HepG2 (cell line): ENCODE measurements around the gene PALM. TPM values are rescaled to one million over a fixed set of nuclear protein-coding genes. Genes with fewer than 3 reads are reported as not detected.

Experiments used
- ARHGAP35 ChIP-seq: sonication (generic); formaldehyde crosslinking; IDR thresholded peaks from 2 replicates; pipeline ENCODE4 v1.9.0; 2022; ENCODE audit warnings: mild to moderate bottlenecking, inconsistent platforms, moderate library complexity, missing genetic modification reagents, borderline replicate concordance
- BRCA1 ChIP-seq: sonication (generic); formaldehyde crosslinking; IDR thresholded peaks from 2 replicates; pipeline ENCODE4 v1.4.0; 2020; ENCODE audit warnings: missing genetic modification reagents
- FOXP1 ChIP-seq, 2 experiments: fragments of 450-650 bp in 1 of 2; IDR thresholded peaks; 2 replicates each; pipeline ENCODE4 v1.6.1; 2017 to 2018; ENCODE audit warnings: antibody characterized with exemption in 1 of 2
- GATAD2A ChIP-seq: IDR thresholded peaks from 2 replicates; pipeline ENCODE4 v1.6.1; 2016
- GMEB1 ChIP-seq: sonication (generic); formaldehyde crosslinking; IDR thresholded peaks from 2 replicates; pipeline ENCODE4 v1.5.1; 2020; ENCODE audit warnings: missing genetic modification reagents, mild to moderate bottlenecking, borderline replicate concordance
- HES4 ChIP-seq: sonication (generic); formaldehyde crosslinking; IDR thresholded peaks from 2 replicates; pipeline ENCODE4 v1.9.0; 2021; ENCODE audit warnings: mild to moderate bottlenecking, missing genetic modification reagents, borderline replicate concordance
- HNRNPH1 ChIP-seq: fragments of 200-400 bp; formaldehyde crosslinking; optimal IDR thresholded peaks from 2 replicates; pipeline ENCODE3; 2017; ENCODE audit warnings: mild to moderate bottlenecking, low read depth, low read length
- IRF2 ChIP-seq: IDR thresholded peaks from 2 replicates; pipeline ENCODE4 v1.6.1; 2018; ENCODE audit warnings: missing genetic modification reagents, missing compliant biosample characterization
- MBD4 ChIP-seq: IDR thresholded peaks from 2 replicates; pipeline ENCODE4 v1.6.1; 2012; ENCODE audit warnings: low read length, inconsistent platforms, borderline replicate concordance
- MBNL3 ChIP-seq: fragments of 250-450 bp; sonication (Bioruptor Pico); conservative IDR thresholded peaks from 2 replicates; pipeline ENCODE4 v1.8.0; 2022; ENCODE audit warnings: mild to moderate bottlenecking, inconsistent platforms
- MXD4 ChIP-seq: IDR thresholded peaks from 2 replicates; pipeline ENCODE4 v1.6.1; 2016; ENCODE audit warnings: mild to moderate bottlenecking, missing biosample characterization, missing genetic modification reagents
- NFE2L2 ChIP-seq: fragments of 150-350 bp; IDR thresholded peaks from 2 replicates; pipeline ENCODE4 v1.6.1; 2014; ENCODE audit warnings: low read length
- NFIC ChIP-seq: IDR thresholded peaks from 2 replicates; pipeline ENCODE4 v1.6.1; 2012; ENCODE audit warnings: mild to moderate bottlenecking, low read length, inconsistent platforms
- PCBP1 ChIP-seq: fragments of 200-400 bp; formaldehyde crosslinking; IDR thresholded peaks from 2 replicates; pipeline ENCODE4 v1.6.1; 2017; ENCODE audit warnings: mild to moderate bottlenecking, low read depth, low read length, borderline replicate concordance
- PCBP2 ChIP-seq: fragments of 200-400 bp; formaldehyde crosslinking; optimal IDR thresholded peaks from 2 replicates; pipeline ENCODE3; 2018; ENCODE audit warnings: low read length, low read depth; ENCODE audit not compliant: poor library complexity, severe bottlenecking
- PHF20 ChIP-seq: sonication (generic); formaldehyde crosslinking; IDR thresholded peaks from 2 replicates; pipeline ENCODE4 v1.5.0; 2020; ENCODE audit warnings: mild to moderate bottlenecking, missing genetic modification reagents
- PHF5A ChIP-seq: IDR thresholded peaks from one replicate; pipeline ENCODE4 v1.6.1; 2018; ENCODE audit warnings: low read depth, missing genetic modification reagents; ENCODE audit not compliant: unreplicated experiment
- RCOR2 ChIP-seq: IDR thresholded peaks from 2 replicates; pipeline ENCODE4 v1.6.1; 2016; ENCODE audit warnings: missing biosample characterization, missing genetic modification reagents
- SP4 ChIP-seq: sonication (generic); formaldehyde crosslinking; IDR thresholded peaks from 2 replicates; pipeline ENCODE4 v1.8.1; 2023; ENCODE audit warnings: mild to moderate bottlenecking, missing genetic modification reagents
- THAP7 ChIP-seq: sonication (generic); formaldehyde crosslinking; IDR thresholded peaks from 2 replicates; pipeline ENCODE4 v1.8.1; 2023; ENCODE audit warnings: mild to moderate bottlenecking, missing genetic modification reagents
- ZFAT ChIP-seq: sonication (generic); formaldehyde crosslinking; conservative IDR thresholded peaks from 2 replicates; pipeline ENCODE4 v1.8.1; 2023; ENCODE audit warnings: missing genetic modification reagents, inconsistent platforms
- ZMYM3 ChIP-seq: sonication (generic); formaldehyde crosslinking; IDR thresholded peaks from 2 replicates; pipeline ENCODE4 v1.5.1; 2020; ENCODE audit warnings: mild to moderate bottlenecking, missing genetic modification reagents
- ZNF121 ChIP-seq: sonication (generic); formaldehyde crosslinking; IDR thresholded peaks from 2 replicates; pipeline ENCODE4 v1.5.0; 2020; ENCODE audit warnings: mild to moderate bottlenecking, missing genetic modification reagents
- ZNF263 ChIP-seq: sonication (generic); formaldehyde crosslinking; IDR thresholded peaks from 2 replicates; pipeline ENCODE4 v1.4.0; 2020; ENCODE audit warnings: missing genetic modification reagents
- ZNF337 ChIP-seq: sonication (generic); formaldehyde crosslinking; IDR thresholded peaks from 2 replicates; pipeline ENCODE4 v1.5.1; 2020; ENCODE audit warnings: missing genetic modification reagents, low read depth, mild to moderate bottlenecking, borderline replicate concordance
- ZNF546 ChIP-seq: sonication (generic); formaldehyde crosslinking; conservative IDR thresholded peaks from 2 replicates; pipeline ENCODE4 v1.8.1; 2023; ENCODE audit warnings: mild to moderate bottlenecking, missing genetic modification reagents
- ZNF552 ChIP-seq: sonication (generic); formaldehyde crosslinking; IDR thresholded peaks from 2 replicates; pipeline ENCODE4 v1.9.0; 2022; ENCODE audit warnings: missing genetic modification reagents, mild to moderate bottlenecking, borderline replicate concordance
- ZNF562 ChIP-seq: sonication (generic); formaldehyde crosslinking; IDR thresholded peaks from 2 replicates; pipeline ENCODE4 v1.8.0; 2022; ENCODE audit warnings: missing genetic modification reagents, borderline replicate concordance
- ZNF800 ChIP-seq: sonication (generic); formaldehyde crosslinking; IDR thresholded peaks from 2 replicates; pipeline ENCODE4 v1.4.0; 2020; ENCODE audit warnings: missing genetic modification reagents
- polyA plus RNA-seq, 8 experiments: library from polyadenylated mRNA; depleted of rRNA in 3 of 8; stranded (reverse) in 7 of 8; unstranded in 1 of 8; fragments of >200 nt; fragmentation: Illumina TruSeq in 4 of 8; extraction: Trizol in 4 of 8; gene quantifications; 2 replicates each; pipeline versions ENCODE4 v1.2.1 to v1.2.3, GENCODE V29; 2011 to 2016; ENCODE audit warnings: low read depth in 4 of 8, missing spikeins in 1 of 8, mixed read lengths in 1 of 8; ENCODE audit not compliant: insufficient read depth in 1 of 8
- total RNA-seq, 5 experiments: library from RNA; depleted of rRNA; stranded (reverse); fragments of >200 nt; fragmentation: Illumina TruSeq; extraction: Trizol; gene quantifications; 2 replicates each; pipeline ENCODE4 v1.2.3, GENCODE V29; 2016; ENCODE audit warnings: low read depth in 1 of 5

PALM gene
- total and polyA plus RNA-seq, 2 of the 13 experiments (the other 11 are each of a cell fraction or from before 2014, with no cell fraction given) = 4.0 to 9.7 TPM

GRCh38 chr19:782185-782877 lies 73.6 kb downstream of the PALM start (continued):
- TF ChIP-seq MBNL3 (CRISPR knock-in tag) (no peak), PCBP1 (no peak), GATAD2A (CRISPR knock-in tag) (peak; percentile 71), SP4 (CRISPR knock-in tag) (no peak), THAP7 (no peak), ARHGAP35 (0 out of 2 replicates have a peak, but pooled peaks have one; percentile 41), HES4 (CRISPR knock-in tag) (no peak; the same call in 1 of the 2 replicates), ZNF562 (CRISPR knock-in tag) (no peak), ZFAT (CRISPR knock-in tag) (no peak), RCOR2 (CRISPR knock-in tag) (peak; percentile 80), IRF2 (CRISPR knock-in tag) (peak; percentile 48), GMEB1 (CRISPR knock-in tag) (no peak), FOXP1 (IDR thresholded peaks at IDR 0.05) (no peak), FOXP1 (CRISPR knock-in tag; IDR thresholded peaks at IDR 0.05) (peak; percentile 76), ZNF546 (CRISPR knock-in tag) (no peak), NFIC (no peak), PHF5A (CRISPR knock-in tag) (no peak), ZNF121 (CRISPR knock-in tag) (0 out of 2 replicates have a peak, but pooled peaks have one; percentile 22), ZMYM3 (CRISPR knock-in tag) (no peak), MXD4 (CRISPR knock-in tag) (no peak), ZNF263 (no peak), NFE2L2 (no peak), BRCA1 (CRISPR knock-in tag) (no peak), HNRNPH1 (no peak), ZNF337 (CRISPR knock-in tag) (no peak), MBD4 (no peak), ZNF552 (no peak), PCBP2 (no peak), PHF20 (CRISPR knock-in tag) (no peak), ZNF800 (CRISPR knock-in tag) (no peak; the same call in 1 of the 2 replicates)
